Naive B cell (primary cell): ENCODE results near the gene VKORC1. TPM values are rescaled to one million over a fixed set of nuclear protein-coding genes. Genes with fewer than 3 reads are reported as not detected.

Experiments used
- ATAC-seq, 2 donors: fragments of 150-1000 bp; cut with Tn5 transposase; 2 replicates each; pipeline ENCODE4 v1.10.0; 2021; ENCODE audit warnings: low read depth in 2 of 2, mild to moderate bottlenecking in 2 of 2, moderate library complexity in 2 of 2
- DNase-seq: peaks from one replicate; pipeline ENCODE4 v3.0.0; 2022
- H3K27ac Mint-ChIP-seq, 6 donors: one replicate each; pipeline ENCODE4 v1.8.0; 2020 to 2022; ENCODE audit warnings: mild to moderate bottlenecking in 6 of 6, mixed read lengths in 6 of 6, moderate library complexity in 5 of 6, inconsistent platforms in 2 of 6
- H3K27me3 Mint-ChIP-seq, 3 donors: one replicate each; pipeline ENCODE4 v1.8.0; 2021 to 2022; ENCODE audit warnings: mixed read lengths in 3 of 3, mild to moderate bottlenecking in 1 of 3
- H3K36me3 Mint-ChIP-seq, 2 donors: one replicate each; pipeline ENCODE4 v1.8.0; 2020 to 2022; ENCODE audit warnings: mixed read lengths in 2 of 2, inconsistent platforms in 1 of 2, mild to moderate bottlenecking in 1 of 2
- H3K4me1 Mint-ChIP-seq, 3 donors: one replicate each; pipeline ENCODE4 v1.8.0; 2020 to 2022; ENCODE audit warnings: mixed read lengths in 3 of 3, inconsistent platforms in 1 of 3, mild to moderate bottlenecking in 1 of 3, moderate library complexity in 1 of 3
- H3K4me3 Mint-ChIP-seq, 8 donors: one replicate each; pipeline ENCODE4 v1.8.0; 2020 to 2022; ENCODE audit warnings: mild to moderate bottlenecking in 8 of 8, mixed read lengths in 8 of 8, moderate library complexity in 8 of 8, inconsistent platforms in 2 of 8
- H3K9me3 Mint-ChIP-seq, 7 donors: one replicate each; pipeline ENCODE4 v1.8.0; 2020 to 2022; ENCODE audit warnings: mixed read lengths in 7 of 7, mild to moderate bottlenecking in 5 of 7, inconsistent platforms in 2 of 7, moderate library complexity in 1 of 7
- polyA plus RNA-seq, 6 donors: library from polyadenylated mRNA; unstranded; fragments of 300-500 nt; fragmentation: Illumina TruSeq; gene quantifications; one replicate each; pipeline ENCODE4 v1.2.3, GENCODE V29; 2021; ENCODE audit warnings: low read depth in 6 of 6

Gene VKORC1
- polyA plus RNA-seq, 6 donors from 2014 or later = 61.9 to 77.4 (median 66.6) TPM

GRCh38 chr16:31042866-31043265 is 51.7 kb downstream of the VKORC1 start:
- no peak overlapping the region for H3K27ac Mint-ChIP-seq
- no peaks in the 10 kb centered on the region for H3K27me3 Mint-ChIP-seq
- DNase-seq (no peak), ATAC-seq (no peak)
- H3K4me1 Mint-ChIP-seq = peaks cover 0 to 9% (median 0%) of the 10 kb centered on the region in 3 donors
- H3K9me3 Mint-ChIP-seq = no peaks in the 10 kb centered on the region
- peaks cover 3 to 22% of the 10 kb centered on the region in 2 donors for H3K36me3 Mint-ChIP-seq
- H3K4me3 Mint-ChIP-seq = peak overlapping the region in 1 of 8 donors; percentile 42

Other genes with a start within 250 kb of the VKORC1 start
- gene BCL7C, start 200.7 kb downstream of the VKORC1 start, polyA plus RNA-seq = 10 to 100 TPM; 29.4 to 40.3 (median 33.1) TPM
- under 1 TPM in 3 of 6 donors, not detected in 3; 0.40 to 0.67 (median 0.47) TPM for gene CTF1, start 198.2 kb downstream of the VKORC1 start, polyA plus RNA-seq
- under 1 TPM in 4 of 6 donors, not detected in 2; 0.21 to 0.48 (median 0.27) TPM for gene FBXL19, start 171.2 kb downstream of the VKORC1 start, polyA plus RNA-seq
- 10 to 100 TPM; 65.8 to 83.4 (median 78.3) TPM for gene ORAI3, start 145.7 kb downstream of the VKORC1 start, polyA plus RNA-seq
- 1 to 10 TPM in 2 of 6 donors, under 1 TPM in 3, not detected in 1; 0.69 to 2.8 (median 0.85) TPM for gene SETD1A, start 137.0 kb downstream of the VKORC1 start, polyA plus RNA-seq
- gene HSD3B7, start 109.6 kb downstream of the VKORC1 start, polyA plus RNA-seq = not detected
- not detected for gene STX1B, start 84.2 kb downstream of the VKORC1 start, polyA plus RNA-seq
- gene STX4, start 61.2 kb downstream of the VKORC1 start, polyA plus RNA-seq = 10 to 100 TPM; 17.4 to 37.1 (median 28.6) TPM
- gene ZNF668, start 20.6 kb downstream of the VKORC1 start, polyA plus RNA-seq = 1 to 10 TPM; 3.8 to 7.5 (median 5.9) TPM
- gene ZNF646, start 20.4 kb downstream of the VKORC1 start, polyA plus RNA-seq = 10 to 100 TPM in 1 of 6 donors, 1 to 10 TPM in 5; 3.6 to 13.5 (median 6.1) TPM
- under 1 TPM in 4 of 6 donors, not detected in 2; 0.19 to 0.77 (median 0.50) TPM for gene PRSS53, start 5.9 kb downstream of the VKORC1 start, polyA plus RNA-seq
- gene BCKDK, start 13.6 kb upstream of the VKORC1 start, polyA plus RNA-seq = 10 to 100 TPM; 23.1 to 41.2 (median 27.3) TPM
- gene KAT8, start 22.9 kb upstream of the VKORC1 start, polyA plus RNA-seq = 10 to 100 TPM; 39.0 to 68.1 (median 51.6) TPM
- under 1 TPM in 1 of 6 donors, not detected in 5; 0.40 TPM for gene PRSS8, start 40.9 kb upstream of the VKORC1 start, polyA plus RNA-seq
- under 1 TPM in 4 of 6 donors, not detected in 2; 0.40 to 0.85 (median 0.64) TPM for gene PRSS36, start 55.3 kb upstream of the VKORC1 start, polyA plus RNA-seq
- gene FUS, start 85.3 kb upstream of the VKORC1 start, polyA plus RNA-seq = 100 to 1,000 TPM in 5 of 6 donors, 10 to 100 TPM in 1; 79.0 to 177 (median 145) TPM
- gene PYCARD, start 108.0 kb upstream of the VKORC1 start, polyA plus RNA-seq = 10 to 100 TPM; 48.8 to 79.2 (median 68.8) TPM
- not detected for gene TRIM72, start 119.3 kb upstream of the VKORC1 start, polyA plus RNA-seq
- gene PYDC1, start 122.3 kb upstream of the VKORC1 start, polyA plus RNA-seq = not detected
- gene ITGAM, start 165.2 kb upstream of the VKORC1 start, polyA plus RNA-seq = 1 to 10 TPM in 4 of 6 donors, under 1 TPM in 2; 0.27 to 4.4 (median 1.6) TPM